Esophagus (tissue), 2 donors: ENCODE data around the gene KRT85. TPM values are rescaled to one million over a fixed set of nuclear protein-coding genes. Genes with fewer than 3 reads are reported as not detected.

Source experiments
- H3K27ac ChIP-seq, 2 donors: one replicate each; pipeline ENCODE4 v1.5.1; 2013; ENCODE audit warnings: low read depth in 2 of 2, mild to moderate bottlenecking in 2 of 2, inconsistent platforms in 1 of 2, low read length in 1 of 2, moderate library complexity in 1 of 2
- H3K27me3 ChIP-seq, 2 donors: one replicate each; pipeline ENCODE4 v1.6.1; 2013; ENCODE audit warnings: low read length in 2 of 2, control low read depth in 1 of 2, mild to moderate bottlenecking in 1 of 2; ENCODE audit not compliant: insufficient read depth in 2 of 2, control insufficient read depth in 1 of 2
- H3K36me3 ChIP-seq, 2 donors: one replicate each; pipeline ENCODE4 v1.6.1; 2013; ENCODE audit warnings: low read length in 1 of 2; ENCODE audit not compliant: control insufficient read depth in 2 of 2, insufficient read depth in 2 of 2
- H3K4me1 ChIP-seq, 2 donors: one replicate each; pipeline ENCODE4 v1.6.1; 2013; ENCODE audit warnings: low read length in 1 of 2; ENCODE audit not compliant: control insufficient read depth in 2 of 2, insufficient read depth in 2 of 2
- H3K4me3 ChIP-seq, 2 donors: one replicate each; pipeline ENCODE4 v1.5.1; 2013; ENCODE audit warnings: low read length in 2 of 2, mild to moderate bottlenecking in 2 of 2, low read depth in 1 of 2, moderate library complexity in 1 of 2
- H3K9me3 ChIP-seq, 2 donors: one replicate each; pipeline ENCODE4 v1.6.1; 2013; ENCODE audit warnings: mild to moderate bottlenecking in 2 of 2, low read depth in 1 of 2, low read length in 1 of 2, moderate library complexity in 1 of 2; ENCODE audit not compliant: control insufficient read depth in 2 of 2, insufficient read depth in 1 of 2
- WGBS, 2 donors: extraction: QIAGEN DNeasy Blood & Tissue Kit; methylation state at CpG; one replicate each; pipeline ENCODE4 v1.1.7; 2013; 5-methylcytosine and 5-hydroxymethylcytosine counted together
- polyA plus RNA-seq, 2 donors: library from polyadenylated mRNA; stranded (reverse); fragments of 200-250 nt; gene quantifications; one replicate each; pipeline ENCODE4 v1.2.3, GENCODE V29; 2013
- donor health status: healthy with polysubstance abuse.
- donor health status: Bipolar disorder and iron deficiency.

KRT85 gene
- polyA plus RNA-seq, 2 donors, result not detected

DNA sequence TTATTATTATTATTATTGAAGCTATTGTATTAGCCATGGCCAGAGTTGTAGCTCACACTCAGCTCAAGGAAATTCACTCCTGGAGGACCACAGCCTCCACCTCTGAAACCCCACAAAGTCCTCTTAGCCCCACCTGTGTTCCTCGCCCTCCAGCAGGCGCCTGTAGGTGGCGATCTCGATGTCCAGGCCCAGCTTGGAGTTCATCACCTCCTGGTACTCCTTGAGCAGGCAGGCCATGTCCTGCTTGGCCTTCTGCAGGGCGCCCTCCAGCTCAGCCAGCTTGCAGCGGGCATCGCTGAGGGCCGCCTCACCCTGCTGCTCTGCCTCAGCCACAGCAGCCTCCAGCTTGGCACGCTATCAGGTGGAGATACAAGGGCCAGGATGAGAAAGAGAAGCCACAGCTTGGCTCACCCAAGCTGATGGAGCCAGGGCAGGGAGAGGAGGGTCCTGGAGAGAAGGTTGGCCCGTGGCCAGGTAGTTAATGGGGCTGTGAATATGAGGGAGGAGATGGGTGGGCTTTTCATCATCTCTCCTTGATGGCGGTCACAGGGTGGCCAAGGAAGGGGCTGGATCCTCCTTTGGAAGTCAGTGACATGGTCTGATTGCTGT lies 5.1 kb downstream of the KRT85 start:
- H3K27ac ChIP-seq, result no peak overlapping the region
- no peak overlapping the region for H3K4me3 ChIP-seq

DNA sequence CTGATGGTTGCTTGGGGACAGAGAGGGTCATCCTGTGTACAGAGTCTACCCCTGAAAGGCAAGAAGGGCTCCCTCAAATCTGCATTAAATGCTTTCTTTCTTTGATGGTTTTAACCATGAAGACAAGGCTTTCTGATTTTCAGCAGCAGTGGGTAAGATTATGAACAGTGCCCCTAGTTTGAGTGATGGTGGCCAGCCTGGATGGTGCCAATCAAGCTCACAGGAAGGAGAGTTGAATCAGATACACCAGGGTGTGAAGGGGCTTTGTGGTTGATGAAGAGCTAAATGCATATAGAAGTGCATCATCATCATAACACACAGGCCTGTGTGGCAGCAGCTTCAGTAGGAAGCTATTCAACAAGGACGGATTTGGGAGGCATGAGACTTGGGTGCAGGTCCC lies 5.7 kb downstream of the KRT85 start:
- H3K9me3 ChIP-seq, result no peaks in the 10 kb centered on the region
- H3K27ac ChIP-seq, result no peak overlapping the region
- H3K36me3 ChIP-seq, result no peaks in the 10 kb centered on the region
- H3K27me3 ChIP-seq, result no peaks in the 10 kb centered on the region
- peaks cover 0 to 3% of the 10 kb centered on the region in 2 donors for H3K4me1 ChIP-seq
- no peak overlapping the region for H3K4me3 ChIP-seq
- WGBS, 2 donors, result 96 to 100% methylated on average over 1 of the region's 1 CpG

More for the DNA sequence above, 5.1 kb downstream of the KRT85 start:
- WGBS, 2 donors, result 86 to 87% methylated on average over 11 of the region's 11 CpGs
- Histone ChIP-seq H3K4me1 (peaks cover 0 to 3% of the 10 kb centered on the region in 2 donors), H3K9me3 (no peaks in the 10 kb centered on the region), H3K27me3 (no peaks in the 10 kb centered on the region), H3K36me3 (no peaks in the 10 kb centered on the region)

DNA sequence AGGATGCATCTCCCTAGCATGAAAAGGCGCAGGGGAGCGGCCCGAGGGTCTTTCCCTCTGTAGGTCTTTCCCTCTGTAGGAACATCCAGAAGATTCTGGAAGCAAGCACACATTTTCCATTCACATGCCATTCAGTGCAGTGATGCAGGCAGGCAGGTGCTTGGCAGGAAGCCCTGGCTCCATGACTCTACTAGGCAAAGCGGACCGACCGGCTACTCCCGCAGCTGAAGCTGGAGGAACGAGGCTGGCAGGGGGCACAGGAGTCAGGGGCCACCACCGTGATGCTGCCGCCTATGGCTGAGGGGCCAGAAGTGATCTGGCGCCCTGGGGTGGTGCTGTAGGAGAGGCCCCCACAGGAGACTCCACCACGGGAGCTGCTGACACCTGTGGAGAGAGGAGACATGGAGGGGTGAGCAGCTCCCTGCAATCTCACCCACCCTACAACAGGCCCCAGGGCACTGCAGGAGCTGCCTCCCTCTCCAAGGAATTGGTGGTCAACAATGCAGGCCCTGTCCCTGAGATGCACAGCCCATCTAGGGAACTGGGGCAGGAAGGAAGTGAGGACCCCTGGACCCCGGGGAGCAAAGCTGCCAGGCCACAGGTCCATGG lies 6.5 kb downstream of the KRT85 start:
- Histone ChIP-seq H3K4me1 (peaks cover 0 to 3% of the 10 kb centered on the region in 2 donors), H3K36me3 (no peaks in the 10 kb centered on the region), H3K27ac (no peak overlapping the region), H3K9me3 (no peaks in the 10 kb centered on the region), H3K27me3 (no peaks in the 10 kb centered on the region), H3K4me3 (no peak overlapping the region)
- whole genome bisulfite sequencing, 2 donors, result 54 to 64% methylated on average over 13 of the region's 13 CpGs

DNA sequence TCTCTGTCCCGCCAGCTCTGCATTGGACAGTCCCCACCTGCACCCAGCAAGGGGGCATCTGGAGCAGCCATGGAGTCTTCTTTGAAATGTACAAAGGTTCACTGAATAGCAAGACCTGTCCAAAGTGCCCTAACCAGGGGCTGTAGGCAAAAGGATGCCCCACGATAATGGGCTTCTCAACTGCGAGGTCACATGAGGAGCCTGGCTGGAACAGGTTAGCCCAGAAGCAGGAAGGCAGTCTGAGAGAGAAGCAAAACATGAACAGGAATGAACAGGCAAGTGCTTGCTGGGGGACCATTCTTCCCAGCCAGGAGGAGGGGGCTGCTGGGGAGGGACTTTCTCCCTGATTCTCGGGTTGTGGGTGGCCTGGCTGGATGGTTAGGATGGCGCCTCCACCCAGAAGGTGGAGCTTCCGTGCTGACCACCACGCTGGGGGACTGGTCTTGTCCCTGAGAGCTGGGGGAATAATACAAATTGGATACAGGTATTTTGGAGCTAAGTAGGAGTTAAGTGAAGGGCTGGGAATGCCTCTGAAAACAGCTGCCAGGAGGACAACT lies 7.1 kb downstream of the KRT85 start:
- Histone ChIP-seq H3K9me3 (no peaks in the 10 kb centered on the region), H3K4me1 (peaks cover 0 to 3% of the 10 kb centered on the region in 2 donors), H3K27ac (no peak overlapping the region), H3K36me3 (no peaks in the 10 kb centered on the region), H3K4me3 (no peak overlapping the region), H3K27me3 (no peaks in the 10 kb centered on the region)
- WGBS, 2 donors, result 77 to 88% methylated on average over 7 of the region's 7 CpGs

DNA sequence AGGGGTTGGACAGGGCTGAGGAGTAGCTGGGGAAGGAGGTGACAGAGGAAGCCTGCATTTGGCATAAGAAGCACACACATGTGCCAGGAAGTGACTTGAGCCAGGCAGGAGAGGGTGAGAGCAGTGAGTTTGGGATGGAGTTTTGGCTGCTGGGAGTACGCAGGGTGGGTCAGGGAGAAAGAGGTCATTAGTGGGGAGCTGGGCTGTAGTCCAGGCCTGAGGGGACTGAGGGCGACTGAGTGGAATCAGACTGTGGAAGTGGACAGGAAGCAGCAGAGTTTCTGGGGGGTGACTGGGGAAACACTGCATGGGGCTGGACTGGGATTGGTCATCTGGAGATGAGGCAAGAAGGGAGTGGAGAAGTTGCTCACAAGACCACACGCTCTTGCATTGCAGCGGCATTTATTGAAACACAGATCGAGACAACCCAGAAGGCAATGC lies 7.6 kb downstream of the KRT85 start:
- Histone ChIP-seq H3K27ac (no peak overlapping the region), H3K27me3 (no peaks in the 10 kb centered on the region), H3K9me3 (no peaks in the 10 kb centered on the region), H3K4me3 (no peak overlapping the region), H3K4me1 (peaks cover 0 to 3% of the 10 kb centered on the region in 2 donors), H3K36me3 (no peaks in the 10 kb centered on the region)
- WGBS, 2 donors, result 79% methylated on average over 5 of the region's 5 CpGs

DNA sequence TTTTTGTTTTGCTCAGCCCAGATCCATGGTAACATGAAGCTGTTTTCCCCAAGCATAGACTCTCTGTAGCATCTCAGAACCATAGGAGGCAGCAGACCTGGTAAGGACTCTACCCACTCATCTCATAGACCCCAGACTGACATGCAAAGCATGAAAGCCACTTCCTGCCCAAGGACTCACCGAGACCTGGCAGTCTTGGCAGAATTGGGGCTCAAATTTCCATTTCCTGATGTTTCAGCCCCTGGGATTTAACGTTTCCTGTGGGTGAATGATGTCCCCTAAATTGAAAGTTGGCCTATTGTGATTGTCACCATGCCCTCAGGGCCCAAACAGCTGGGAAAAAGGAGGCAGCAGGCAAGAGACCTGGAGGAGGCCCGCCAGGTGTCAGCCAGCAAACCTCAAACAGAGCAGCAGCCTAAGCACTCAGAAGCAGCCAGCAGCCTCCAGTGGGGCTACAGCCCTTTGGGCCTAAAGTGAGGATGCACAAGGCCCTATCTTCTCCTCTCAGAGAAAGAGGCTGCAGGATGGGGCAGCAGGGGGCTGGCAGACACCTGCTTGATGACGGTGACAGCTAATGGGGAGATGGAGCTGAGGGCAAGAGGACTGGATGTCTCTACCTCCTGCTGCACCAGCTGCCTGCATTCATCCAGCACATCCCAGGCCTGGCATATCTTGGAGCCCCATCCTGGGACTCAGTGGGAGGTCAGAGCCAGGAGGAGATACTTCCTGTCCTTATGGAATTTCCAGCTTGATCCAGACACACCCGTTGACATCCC lies 8.5 kb downstream of the KRT85 start:
- Histone ChIP-seq H3K9me3 (no peaks in the 10 kb centered on the region), H3K4me3 (no peak overlapping the region), H3K27me3 (no peaks in the 10 kb centered on the region), H3K4me1 (peaks cover 0 to 3% of the 10 kb centered on the region in 2 donors), H3K36me3 (no peaks in the 10 kb centered on the region), H3K27ac (no peak overlapping the region)
- 73% methylated on average over 5 of the region's 5 CpGs for WGBS, 2 donors

DNA sequence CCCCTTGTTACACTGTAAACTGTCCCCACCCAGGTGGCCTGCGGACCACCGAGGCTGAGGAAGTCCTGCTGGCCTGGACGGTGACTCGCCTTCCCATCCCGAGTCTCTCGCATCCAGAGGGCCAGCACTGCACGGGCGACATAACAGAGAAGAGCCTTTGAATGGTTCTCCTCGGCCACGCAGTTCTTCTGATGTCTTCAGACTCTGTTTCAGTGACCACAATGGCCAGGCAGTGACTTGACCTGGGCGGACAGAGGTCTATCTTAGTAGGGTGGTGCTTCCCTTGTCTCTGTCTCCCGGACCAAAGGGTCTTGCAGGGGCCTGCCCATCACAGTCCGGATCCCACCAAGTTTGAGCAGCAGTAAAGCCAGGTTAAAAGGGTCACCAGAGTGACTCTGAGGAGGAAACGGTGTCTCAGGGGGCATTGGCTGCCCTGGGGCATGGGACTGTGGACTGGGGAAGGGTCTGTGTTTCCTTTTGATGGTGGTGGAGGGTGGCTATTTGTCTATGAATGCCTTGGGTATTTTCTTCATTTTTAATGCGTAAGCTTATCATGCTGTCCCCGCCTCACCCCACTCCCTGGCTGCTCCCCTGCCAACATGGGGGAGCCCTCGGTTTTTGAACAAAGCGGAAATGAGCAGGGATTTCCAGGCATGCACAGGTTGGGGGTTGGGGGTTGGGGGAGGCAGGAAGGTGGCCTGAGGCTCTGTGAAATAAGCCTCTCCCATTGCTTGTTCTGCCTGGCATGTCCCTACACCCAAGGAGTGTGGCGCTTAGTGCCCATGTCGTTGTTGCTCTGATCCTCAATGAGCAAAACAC lies 10.3 kb downstream of the KRT85 start:
- Histone ChIP-seq H3K27ac (no peak overlapping the region), H3K9me3 (no peaks in the 10 kb centered on the region), H3K27me3 (no peaks in the 10 kb centered on the region), H3K4me1 (peaks cover 0 to 7% of the 10 kb centered on the region in 2 donors), H3K36me3 (no peaks in the 10 kb centered on the region), H3K4me3 (no peak overlapping the region)
- 90 to 91% methylated on average over 18 to 20 of the region's 20 CpGs for WGBS, 2 donors

DNA sequence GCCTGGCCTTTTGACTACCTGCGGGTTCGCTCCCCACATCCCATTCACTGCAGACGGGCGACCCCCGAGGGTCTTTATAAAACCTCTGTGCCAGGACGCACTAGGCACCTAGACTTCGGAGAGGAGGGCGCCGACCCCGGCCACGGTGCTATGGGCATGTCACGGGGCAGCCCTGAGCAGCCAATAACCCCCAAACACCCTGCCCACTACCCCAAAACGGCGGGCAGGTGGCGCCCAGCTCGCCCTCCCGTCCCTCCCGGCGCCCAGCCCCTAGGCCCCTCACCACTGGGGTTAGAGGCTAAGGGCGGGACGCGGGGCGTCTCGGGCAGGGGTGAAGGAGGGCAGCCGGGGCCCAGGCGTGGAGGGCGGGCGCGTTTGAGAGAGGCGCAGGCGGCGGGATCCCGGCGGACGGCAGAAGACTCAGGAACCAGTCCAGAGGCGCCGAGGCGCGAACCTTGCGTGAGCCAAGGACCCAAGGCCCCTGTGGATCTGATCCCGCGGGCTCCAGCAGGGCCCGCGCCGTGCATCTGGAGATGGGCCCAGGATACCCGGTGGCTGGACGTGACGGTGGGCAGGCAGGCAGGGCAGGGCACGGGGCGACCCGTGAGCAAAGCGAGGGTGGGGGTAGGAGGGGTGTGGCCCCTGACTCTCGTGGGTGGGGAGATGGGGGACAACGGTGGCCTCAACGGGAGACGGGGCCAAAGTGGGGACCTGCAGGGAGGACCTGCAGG lies 11.1 kb downstream of the KRT85 start:
- Histone ChIP-seq H3K4me1 (peaks cover 0 to 7% of the 10 kb centered on the region in 2 donors), H3K27ac (no peak overlapping the region), H3K4me3 (no peak overlapping the region), H3K9me3 (no peaks in the 10 kb centered on the region), H3K36me3 (no peaks in the 10 kb centered on the region), H3K27me3 (no peaks in the 10 kb centered on the region)
- WGBS, 2 donors, result 91 to 92% methylated on average over 56 of the region's 56 CpGs
